PFSK-1 (cell line): ENCODE data around the gene PNMA1.

Source experiments
- FOXP2 ChIP-seq: optimal IDR thresholded peaks from 2 replicates; pipeline ENCODE3; 2011; ENCODE audit warnings: borderline replicate concordance, control low read depth, inconsistent platforms; ENCODE audit not compliant: insufficient read depth; ENCODE audit errors: extremely low read length, extremely low read depth
- POLR2AphosphoS5 ChIP-seq: IDR thresholded peaks from 2 replicates; pipeline ENCODE4 v1.6.1; 2012; ENCODE audit warnings: low read depth, mild to moderate bottlenecking, control low read depth, low read length, moderate library complexity
- SIN3A ChIP-seq: IDR thresholded peaks from 2 replicates; pipeline ENCODE4 v1.6.1; 2012; ENCODE audit warnings: mild to moderate bottlenecking, low read length, moderate library complexity, borderline replicate concordance; ENCODE audit not compliant: insufficient read depth
- TAF1 ChIP-seq: IDR thresholded peaks from 2 replicates; pipeline ENCODE4 v1.6.1; 2012; ENCODE audit warnings: low read length, control low read depth, borderline replicate concordance; ENCODE audit not compliant: insufficient read depth
- TF ChIP-seq, protein P1 (sequence below), 2 experiments: IDR thresholded peaks; 2 replicates each; pipeline versions ENCODE4 v1.6.1 to v1.8.0; 2011 to 2012; ENCODE audit warnings: low read depth in 2 of 2, low read length in 2 of 2, control low read depth in 1 of 2, inconsistent platforms in 1 of 2, mild to moderate bottlenecking in 1 of 2, moderate library complexity in 1 of 2; ENCODE audit not compliant: insufficient read depth in 1 of 2

Gene PNMA1

DNA sequence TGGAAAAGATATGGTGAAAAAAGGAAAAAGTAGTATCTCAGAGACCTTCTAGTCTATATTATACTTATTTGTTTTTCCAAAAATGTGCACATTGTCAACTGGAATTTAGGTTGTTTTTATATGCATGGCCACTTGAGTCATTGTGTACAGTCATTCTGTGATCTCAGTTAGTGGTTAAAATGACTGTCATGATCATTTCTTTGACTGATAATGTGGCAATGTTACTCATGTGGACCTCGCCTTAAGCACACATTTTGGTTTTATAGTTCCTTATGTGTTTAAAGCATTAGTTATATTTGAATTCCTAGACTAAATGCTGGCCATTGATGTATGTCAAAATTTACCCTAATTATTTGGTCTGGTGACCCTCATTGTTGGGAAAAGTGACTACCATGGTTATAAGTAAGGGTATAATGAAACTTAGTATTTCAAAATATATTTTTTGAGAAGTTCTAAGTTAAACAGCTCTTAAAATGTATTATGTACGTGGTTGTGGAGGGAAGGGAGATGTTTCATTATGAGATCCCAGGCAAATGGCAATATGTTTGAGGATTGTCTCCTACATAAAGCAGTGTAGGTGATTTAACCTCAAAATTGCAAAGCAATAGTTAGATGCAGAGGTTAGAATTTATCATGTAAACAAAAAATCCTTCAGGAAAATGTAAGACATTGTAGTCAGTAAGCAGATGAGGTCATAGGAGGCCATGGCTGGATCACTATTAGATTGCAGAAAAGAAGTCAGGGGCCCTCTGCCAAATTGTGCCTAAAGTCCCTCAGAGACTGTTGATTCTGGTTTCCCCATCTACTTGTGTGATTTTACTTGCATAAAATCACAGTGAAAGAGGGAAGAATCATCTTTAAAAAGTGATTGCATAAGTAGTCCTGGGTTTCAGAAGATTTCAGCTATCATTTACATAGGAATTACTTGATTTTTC lies 17.5 kb downstream of the PNMA1 start:
- no peak for TF ChIP-seq FOXP2
- TF ChIP-seq SIN3A: no peak
- no peak for TF ChIP-seq TAF1
- TF ChIP-seq, protein P1, sequence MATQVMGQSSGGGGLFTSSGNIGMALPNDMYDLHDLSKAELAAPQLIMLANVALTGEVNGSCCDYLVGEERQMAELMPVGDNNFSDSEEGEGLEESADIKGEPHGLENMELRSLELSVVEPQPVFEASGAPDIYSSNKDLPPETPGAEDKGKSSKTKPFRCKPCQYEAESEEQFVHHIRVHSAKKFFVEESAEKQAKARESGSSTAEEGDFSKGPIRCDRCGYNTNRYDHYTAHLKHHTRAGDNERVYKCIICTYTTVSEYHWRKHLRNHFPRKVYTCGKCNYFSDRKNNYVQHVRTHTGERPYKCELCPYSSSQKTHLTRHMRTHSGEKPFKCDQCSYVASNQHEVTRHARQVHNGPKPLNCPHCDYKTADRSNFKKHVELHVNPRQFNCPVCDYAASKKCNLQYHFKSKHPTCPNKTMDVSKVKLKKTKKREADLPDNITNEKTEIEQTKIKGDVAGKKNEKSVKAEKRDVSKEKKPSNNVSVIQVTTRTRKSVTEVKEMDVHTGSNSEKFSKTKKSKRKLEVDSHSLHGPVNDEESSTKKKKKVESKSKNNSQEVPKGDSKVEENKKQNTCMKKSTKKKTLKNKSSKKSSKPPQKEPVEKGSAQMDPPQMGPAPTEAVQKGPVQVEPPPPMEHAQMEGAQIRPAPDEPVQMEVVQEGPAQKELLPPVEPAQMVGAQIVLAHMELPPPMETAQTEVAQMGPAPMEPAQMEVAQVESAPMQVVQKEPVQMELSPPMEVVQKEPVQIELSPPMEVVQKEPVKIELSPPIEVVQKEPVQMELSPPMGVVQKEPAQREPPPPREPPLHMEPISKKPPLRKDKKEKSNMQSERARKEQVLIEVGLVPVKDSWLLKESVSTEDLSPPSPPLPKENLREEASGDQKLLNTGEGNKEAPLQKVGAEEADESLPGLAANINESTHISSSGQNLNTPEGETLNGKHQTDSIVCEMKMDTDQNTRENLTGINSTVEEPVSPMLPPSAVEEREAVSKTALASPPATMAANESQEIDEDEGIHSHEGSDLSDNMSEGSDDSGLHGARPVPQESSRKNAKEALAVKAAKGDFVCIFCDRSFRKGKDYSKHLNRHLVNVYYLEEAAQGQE (IDR thresholded peaks at IDR 0.05; ENCODE audit: insufficient read depth in 1 of 2, low read depth in 2 of 2, low read length in 2 of 2): no peak
- no peak for TF ChIP-seq POLR2AphosphoS5

DNA sequence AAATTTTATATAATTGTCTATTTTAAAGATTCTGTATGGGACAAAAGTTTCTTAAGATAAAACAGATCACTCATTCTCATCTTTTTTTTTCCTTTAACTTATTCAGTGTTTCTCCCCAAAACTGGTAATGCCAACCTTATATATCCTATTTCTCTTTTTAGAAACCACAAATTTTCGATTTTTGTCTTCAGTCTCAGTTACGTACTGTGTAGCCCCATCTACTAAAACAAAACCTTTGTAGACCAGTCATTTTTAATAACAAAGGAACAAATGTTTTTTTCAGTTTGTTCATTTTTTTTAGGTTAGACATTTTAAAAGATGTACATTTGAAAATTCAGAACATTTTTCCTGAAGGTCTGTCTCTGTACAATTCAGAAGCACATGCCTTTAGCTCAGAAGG lies 18.2 kb downstream of the PNMA1 start:
- TF ChIP-seq POLR2AphosphoS5 (no peak), SIN3A (no peak), FOXP2 (no peak), TAF1 (no peak)
- TF ChIP-seq, protein P1 (IDR thresholded peaks at IDR 0.05; ENCODE audit: insufficient read depth in 1 of 2, low read depth in 2 of 2, low read length in 2 of 2): no peak

DNA sequence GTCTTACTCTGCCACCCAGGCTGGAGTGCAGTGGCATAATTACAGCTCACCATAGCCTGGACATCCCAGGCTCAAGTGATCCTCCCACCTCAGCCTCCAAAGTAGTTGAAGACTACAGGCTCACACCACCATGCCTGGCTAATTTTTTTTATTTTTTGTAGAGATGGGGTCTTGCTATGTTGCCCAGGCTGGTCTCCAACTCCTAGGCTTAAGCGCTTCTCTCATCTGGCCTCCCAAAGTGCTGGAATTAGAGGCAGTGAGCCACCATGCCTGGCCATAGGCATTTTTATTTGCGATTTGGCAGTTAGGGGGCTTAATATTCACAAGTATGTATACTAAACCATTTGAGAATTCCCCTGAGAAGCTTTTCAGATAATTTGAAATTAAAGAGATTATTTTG lies 19.1 kb downstream of the PNMA1 start:
- TF ChIP-seq, protein P1 (IDR thresholded peaks at IDR 0.05; ENCODE audit: insufficient read depth in 1 of 2, low read depth in 2 of 2, low read length in 2 of 2): no peak
- TF ChIP-seq TAF1 (no peak), FOXP2 (no peak), SIN3A (no peak), POLR2AphosphoS5 (no peak)

DNA sequence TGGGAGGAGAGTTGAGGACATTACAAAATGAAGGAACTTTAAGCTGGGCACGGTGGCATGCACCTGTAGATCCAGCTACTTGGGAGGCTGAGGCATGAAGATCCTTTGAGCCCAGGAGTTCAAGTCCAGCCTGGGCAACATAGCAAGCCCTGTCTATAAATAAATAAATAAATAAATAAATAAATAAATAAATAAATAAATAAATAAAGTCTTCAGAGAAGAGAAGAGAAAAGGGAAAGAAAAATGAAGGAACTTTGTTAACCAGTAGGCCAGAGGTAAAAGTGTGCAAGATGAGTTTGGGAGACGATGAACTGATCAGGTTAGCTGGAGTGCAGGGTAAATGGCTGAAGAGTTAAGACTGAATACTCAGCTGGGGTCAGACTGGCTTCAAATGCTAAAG lies 20.1 kb downstream of the PNMA1 start:
- no peak for TF ChIP-seq SIN3A
- TF ChIP-seq TAF1: no peak
- no peak for TF ChIP-seq POLR2AphosphoS5
- TF ChIP-seq FOXP2: no peak
- TF ChIP-seq, protein P1 (IDR thresholded peaks at IDR 0.05; ENCODE audit: insufficient read depth in 1 of 2, low read depth in 2 of 2, low read length in 2 of 2): no peak
